GM19025 (cell line): ENCODE data around the gene ART4.
A peak's percentile ranks its signal among the peaks of the same experiment; 100 is the strongest.

Experiments
- ATAC-seq: cut with Tn5 transposase; IDR thresholded peaks from one replicate; pipeline ENCODE4 v1.9.1; 2021; ENCODE audit warnings: mild to moderate bottlenecking, low read depth, moderate library complexity; ENCODE audit not compliant: unreplicated experiment

The ART4 gene

DNA sequence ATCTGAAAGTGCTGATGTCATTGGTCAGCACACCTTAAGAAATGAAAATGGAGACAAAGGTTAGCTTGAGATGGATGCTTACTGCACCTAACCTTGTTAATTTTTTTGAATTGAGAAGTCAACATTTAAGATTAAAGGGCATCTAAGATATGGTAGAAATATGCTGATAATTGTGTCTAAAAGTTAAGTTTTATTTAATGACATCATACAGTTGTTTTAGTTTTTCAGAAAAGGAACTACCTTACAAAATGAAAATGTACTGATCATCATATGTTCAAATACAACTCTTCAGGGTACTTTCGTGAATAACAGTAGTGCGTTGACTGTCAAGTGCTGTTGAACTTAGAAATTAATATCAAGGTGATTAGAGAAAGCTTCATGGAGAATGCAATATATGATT lies 31.8 kb downstream of the ART4 start:
- no peak for ATAC-seq

- ATAC-seq: no peak
Measured at GRCh38 chr12:14810953-14811483, 32.3 kb downstream of the ART4 start.

DNA sequence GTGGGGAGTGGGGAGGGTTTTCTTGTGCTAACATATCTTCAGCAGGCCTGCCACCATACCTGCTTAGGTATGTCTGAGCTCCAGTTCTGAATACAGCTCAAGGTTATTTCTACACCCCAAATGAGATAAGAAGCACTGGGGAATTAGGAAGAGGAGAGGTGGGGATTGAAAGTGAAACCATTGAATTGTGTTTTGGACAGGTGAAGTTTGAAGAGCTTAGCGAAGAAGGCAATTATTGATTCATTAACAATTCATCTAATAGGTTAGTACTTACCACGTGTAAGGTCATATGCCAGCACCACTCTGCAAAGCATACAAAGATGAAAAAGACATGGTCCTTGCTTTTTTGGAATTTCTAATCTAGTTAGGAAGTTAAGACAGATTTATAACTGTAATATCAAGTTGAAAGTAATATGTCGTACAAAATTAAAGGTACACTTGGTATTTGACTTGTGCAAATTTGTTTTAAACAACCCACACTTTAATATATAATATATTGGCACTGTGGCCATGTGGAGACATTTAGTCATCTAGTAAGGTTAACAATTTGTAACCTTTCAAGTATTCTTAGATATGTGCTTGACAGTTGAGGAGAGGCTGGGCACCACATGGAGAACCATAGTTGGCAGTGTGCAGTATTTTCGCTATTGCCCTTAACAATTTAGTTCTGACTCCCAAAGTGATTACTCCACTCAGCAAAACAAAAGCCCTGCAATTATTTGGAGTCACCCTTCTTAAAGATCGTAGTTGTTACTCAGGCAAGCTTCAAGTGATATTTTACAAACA lies 33.0 kb downstream of the ART4 start:
- no peak for ATAC-seq

- peak; percentile 11 for ATAC-seq
Measured at GRCh38 chr12:14803830-14804160, 39.5 kb downstream of the ART4 start.

GRCh38 chr12:14803011-14803829 lies 40.1 kb downstream of the ART4 start, which contains the start of the genes C12orf60 and WBP11:
TSS of gene C12orf60 (plus strand) at chr12:14803670. CDS start at chr12:14822936, 19,266 bp downstream.
TSS of gene WBP11 (minus strand) at chr12:14803478. CDS start at chr12:14801383, 2,095 bp downstream.
- ATAC-seq: peak; percentile 97

- no peak for ATAC-seq
Measured at GRCh38 chr12:14802721-14803010, 40.7 kb downstream of the ART4 start.

GRCh38 chr12:14802247-14802646 lies 41.1 kb downstream of the ART4 start:
- ATAC-seq: no peak

DNA sequence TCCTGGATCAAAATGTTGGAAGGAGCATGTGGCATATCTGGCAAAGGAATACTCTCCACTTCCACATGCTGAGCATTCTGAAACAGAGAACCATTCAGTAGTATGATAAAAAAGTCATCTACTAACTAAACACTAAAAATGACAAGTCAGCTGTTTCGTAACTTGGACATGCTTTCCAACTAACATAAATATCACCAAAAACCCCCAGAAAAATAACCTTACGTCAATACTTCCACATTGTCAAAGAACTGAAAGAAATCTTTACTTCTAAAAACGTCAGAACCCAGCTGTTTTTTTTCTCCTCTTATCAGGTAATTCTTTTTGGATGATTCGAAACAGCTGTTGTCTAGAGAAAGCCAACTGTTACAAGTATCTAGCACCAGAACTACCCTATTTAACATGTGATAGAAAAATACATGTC lies 48.3 kb downstream of the ART4 start:
- no peak for ATAC-seq

DNA sequence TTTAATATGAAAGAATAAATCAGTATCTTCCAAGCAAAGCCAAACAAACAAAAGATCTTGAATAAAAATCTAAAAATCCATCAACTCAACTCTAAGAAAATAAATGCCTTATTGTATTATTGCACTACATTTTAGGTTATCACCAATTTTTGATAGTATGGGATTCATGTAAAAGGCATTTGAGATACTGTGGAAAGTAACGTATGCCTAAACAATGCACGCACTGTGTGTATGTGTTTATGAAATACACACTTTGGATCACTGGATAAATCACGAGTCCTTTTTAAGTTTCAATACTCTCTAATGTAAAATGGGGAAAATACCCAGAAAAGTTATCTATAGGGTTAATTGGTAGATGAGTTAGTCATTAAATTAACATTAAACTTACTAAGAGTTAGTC lies 57.8 kb downstream of the ART4 start:
- ATAC-seq: no peak

GRCh38 chr12:14784471-14784870 lies 58.9 kb downstream of the ART4 start:
- no peak for ATAC-seq

DNA sequence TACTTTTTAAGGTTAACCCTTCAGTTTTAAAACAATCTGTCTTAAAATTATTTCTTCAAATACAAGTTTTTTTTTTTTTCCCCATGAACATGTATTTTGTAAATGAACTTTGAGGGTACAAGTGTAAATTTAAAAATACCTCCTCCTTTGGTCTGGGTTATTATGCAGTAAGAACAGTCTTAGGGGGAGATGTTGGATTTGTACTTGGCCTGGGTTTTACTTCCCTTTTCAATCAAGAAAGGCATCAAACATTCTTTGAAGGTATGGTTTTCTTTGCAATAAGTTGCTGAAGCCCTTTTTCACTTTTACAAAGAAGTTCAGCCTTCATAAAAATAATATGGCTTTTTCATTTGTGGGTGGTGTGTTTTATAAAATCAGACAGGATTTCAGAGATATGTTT lies 60.6 kb downstream of the ART4 start:
- ATAC-seq: no peak

DNA sequence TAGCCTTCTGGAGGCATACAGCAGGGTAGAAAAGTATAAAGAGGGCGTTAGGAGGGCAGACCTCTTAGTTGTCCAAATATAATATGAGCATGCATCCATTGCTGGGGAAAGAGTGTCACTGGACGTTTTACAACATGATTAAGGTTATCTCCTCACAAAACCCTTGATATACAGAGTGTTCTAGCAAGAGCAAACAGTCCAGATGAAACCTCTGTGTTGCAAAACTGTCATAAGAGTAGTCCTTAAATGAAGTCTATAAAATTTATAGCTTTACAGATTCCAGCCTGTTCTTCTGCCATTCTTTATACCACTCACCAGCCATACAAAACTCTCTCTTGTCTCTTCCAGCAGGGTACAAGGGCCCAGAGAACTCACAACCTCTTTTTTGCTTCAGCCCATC lies 61.8 kb downstream of the ART4 start:
- ATAC-seq: no peak

- no peak for ATAC-seq
Measured at GRCh38 chr12:14780859-14781258, 62.5 kb downstream of the ART4 start.

DNA sequence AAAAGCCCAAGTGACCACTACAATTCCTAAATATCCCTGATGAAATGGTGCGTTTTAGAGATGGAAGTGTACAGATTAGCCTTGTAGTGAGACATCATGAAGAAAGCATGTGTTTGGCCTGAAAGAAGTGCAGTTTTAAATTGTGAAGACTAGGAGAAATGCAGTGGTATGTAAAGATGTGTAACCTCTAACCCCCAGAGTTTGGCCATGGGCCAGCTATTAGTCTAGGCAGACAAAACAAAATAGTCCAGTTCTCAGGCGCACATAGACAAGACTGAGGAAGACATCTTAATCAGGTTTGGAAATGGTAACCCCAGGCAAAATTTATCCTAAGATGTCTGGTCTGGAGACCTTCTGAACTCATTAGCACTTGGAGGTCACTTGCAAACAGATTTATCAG lies 63.5 kb downstream of the ART4 start:
- ATAC-seq: no peak

GRCh38 chr12:14777271-14777670 lies 66.1 kb downstream of the ART4 start:
- no peak for ATAC-seq

DNA sequence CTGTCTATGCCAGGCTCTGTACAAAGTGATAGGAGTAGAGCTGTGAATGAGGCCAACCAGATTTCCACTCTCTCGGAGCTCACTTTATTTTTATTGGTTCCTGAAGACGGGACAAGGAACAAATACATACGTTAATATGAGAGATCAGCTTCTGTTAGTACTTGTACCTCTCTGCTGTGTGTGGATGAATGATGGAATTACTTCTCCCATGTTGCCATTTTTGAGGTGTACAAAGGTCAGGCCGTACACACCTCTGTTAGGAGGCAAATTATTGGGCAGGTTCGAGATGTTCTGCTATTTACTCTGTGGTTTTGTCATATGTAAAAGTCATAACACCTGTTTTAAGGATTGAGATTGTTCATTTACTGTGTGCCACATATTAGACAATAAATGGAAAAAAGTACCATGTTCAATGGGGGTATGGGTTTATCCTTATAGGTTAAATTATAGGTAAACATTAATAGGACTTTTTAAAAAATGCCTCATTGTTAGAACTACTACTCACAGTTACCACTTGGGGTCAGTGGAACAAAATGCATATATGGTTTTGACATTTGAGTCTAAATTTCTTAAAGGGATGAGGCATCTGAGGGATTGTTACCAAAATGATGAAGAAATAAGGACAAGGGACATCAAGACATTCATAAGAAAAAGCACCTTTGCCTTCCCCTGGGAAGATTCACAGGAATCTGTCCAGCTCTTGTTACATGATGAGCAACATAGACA lies 66.9 kb downstream of the ART4 start:
- ATAC-seq: no peak

- no peak for ATAC-seq
Measured at GRCh38 chr12:14775636-14775980, 67.7 kb downstream of the ART4 start.
